ENCODE data around the gene ZRSR2.

Gene ZRSR2

GRCh38 chrX:15815779-15816437 is 25.6 kb downstream of the ZRSR2 start:
- TF ChIP-seq, protein P1, sequence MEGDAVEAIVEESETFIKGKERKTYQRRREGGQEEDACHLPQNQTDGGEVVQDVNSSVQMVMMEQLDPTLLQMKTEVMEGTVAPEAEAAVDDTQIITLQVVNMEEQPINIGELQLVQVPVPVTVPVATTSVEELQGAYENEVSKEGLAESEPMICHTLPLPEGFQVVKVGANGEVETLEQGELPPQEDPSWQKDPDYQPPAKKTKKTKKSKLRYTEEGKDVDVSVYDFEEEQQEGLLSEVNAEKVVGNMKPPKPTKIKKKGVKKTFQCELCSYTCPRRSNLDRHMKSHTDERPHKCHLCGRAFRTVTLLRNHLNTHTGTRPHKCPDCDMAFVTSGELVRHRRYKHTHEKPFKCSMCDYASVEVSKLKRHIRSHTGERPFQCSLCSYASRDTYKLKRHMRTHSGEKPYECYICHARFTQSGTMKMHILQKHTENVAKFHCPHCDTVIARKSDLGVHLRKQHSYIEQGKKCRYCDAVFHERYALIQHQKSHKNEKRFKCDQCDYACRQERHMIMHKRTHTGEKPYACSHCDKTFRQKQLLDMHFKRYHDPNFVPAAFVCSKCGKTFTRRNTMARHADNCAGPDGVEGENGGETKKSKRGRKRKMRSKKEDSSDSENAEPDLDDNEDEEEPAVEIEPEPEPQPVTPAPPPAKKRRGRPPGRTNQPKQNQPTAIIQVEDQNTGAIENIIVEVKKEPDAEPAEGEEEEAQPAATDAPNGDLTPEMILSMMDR (conservative IDR thresholded peaks at IDR 0.05; ENCODE audit: control insufficient read depth, insufficient read depth, low read depth, low read length), result peak; percentile 18
- H3K4me3 ChIP-seq (ENCODE audit: control insufficient read depth, low read depth, low read length), result no peak overlapping the region
- peak; percentile 14 for DNase-seq (ENCODE audit: low read depth)

- TF ChIP-seq, protein P1 (conservative IDR thresholded peaks at IDR 0.05; ENCODE audit: control insufficient read depth, insufficient read depth, low read depth, low read length), result no peak
- H3K4me3 ChIP-seq (ENCODE audit: control insufficient read depth, low read depth, low read length), result no peak overlapping the region
- DNase-seq (ENCODE audit: low read depth), result no peak
These were observed 26.1 kb downstream of the ZRSR2 start for GRCh38 chrX:15816438-15816809.

DNA sequence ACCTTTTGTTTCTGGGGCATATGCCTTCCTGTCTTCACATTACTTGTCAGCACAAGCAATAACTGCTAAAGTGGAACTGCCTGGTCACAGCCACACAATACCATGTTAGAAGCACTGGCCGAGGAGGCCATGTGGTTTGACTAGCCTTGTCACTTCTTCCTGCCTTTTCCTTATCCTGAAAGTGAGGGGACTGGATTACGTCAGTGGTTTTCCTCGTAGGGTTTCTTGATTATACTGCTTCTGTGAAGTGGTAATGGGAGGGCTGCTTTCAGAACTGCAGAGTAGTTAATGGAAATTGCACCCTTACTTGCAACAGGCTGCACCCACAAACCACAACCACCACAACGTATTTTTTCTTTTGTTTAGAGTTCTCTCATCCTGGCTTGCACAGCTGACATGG is 26.6 kb downstream of the ZRSR2 start:
- TF ChIP-seq, protein P1 (conservative IDR thresholded peaks at IDR 0.05; ENCODE audit: control insufficient read depth, insufficient read depth, low read depth, low read length), result no peak
- no peak for DNase-seq (ENCODE audit: low read depth)
- H3K4me3 ChIP-seq (ENCODE audit: control insufficient read depth, low read depth, low read length), result no peak overlapping the region

DNA sequence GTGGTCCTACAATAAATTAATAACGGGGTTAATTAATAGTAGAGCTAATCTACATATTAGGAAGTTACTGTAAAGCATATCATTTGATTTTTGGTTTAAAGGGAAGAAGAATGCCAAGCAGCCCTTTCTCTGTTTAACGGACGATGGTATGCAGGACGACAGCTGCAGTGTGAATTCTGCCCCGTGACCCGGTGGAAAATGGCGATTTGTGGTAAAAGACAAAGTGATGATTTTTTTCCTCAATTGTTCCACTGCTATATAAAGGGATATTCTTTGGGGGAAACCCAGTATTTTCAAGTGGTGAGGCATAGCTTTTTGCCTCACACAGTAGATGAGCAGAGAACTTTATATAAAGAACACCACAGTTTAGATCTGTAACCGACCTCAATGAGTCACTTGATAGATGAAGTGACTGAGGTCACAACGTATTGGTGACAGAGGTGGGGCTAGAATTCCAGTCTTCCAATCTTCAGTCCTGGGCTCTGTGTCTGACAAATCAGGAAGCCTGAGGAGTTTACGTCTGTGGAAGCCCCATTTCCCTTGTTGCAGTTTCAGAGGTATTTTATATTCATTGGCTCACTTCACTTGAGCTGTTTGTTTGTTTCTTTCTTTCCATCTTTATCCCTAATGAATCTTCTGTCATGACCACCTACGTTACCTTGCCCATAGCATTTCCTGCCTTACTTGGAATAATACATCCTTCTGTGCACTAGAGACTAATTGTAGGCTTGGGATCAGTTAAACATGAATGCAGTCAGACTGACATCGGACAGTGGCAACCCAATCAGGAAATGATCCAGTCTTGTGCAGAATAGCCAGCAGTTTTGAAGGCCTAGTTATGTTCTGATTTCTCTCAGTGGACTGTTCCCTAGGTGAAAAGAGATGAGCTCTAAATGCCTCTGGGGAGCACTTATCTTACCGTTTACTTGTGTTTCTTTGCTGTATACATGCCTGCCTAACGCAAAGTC is 30.1 kb downstream of the ZRSR2 start:
- DNase-seq (ENCODE audit: low read depth), result peak; percentile 15
- H3K4me3 ChIP-seq (ENCODE audit: control insufficient read depth, low read depth, low read length), result no peak overlapping the region
- TF ChIP-seq, protein P1 (conservative IDR thresholded peaks at IDR 0.05; ENCODE audit: control insufficient read depth, insufficient read depth, low read depth, low read length), result no peak

GRCh38 chrX:15822922-15823321 is 32.6 kb downstream of the ZRSR2 start:
- no peak overlapping the region for H3K4me3 ChIP-seq (ENCODE audit: control insufficient read depth, low read depth, low read length)
- TF ChIP-seq, protein P1 (conservative IDR thresholded peaks at IDR 0.05; ENCODE audit: control insufficient read depth, insufficient read depth, low read depth, low read length), result no peak
- no peak for DNase-seq (ENCODE audit: low read depth)

DNA sequence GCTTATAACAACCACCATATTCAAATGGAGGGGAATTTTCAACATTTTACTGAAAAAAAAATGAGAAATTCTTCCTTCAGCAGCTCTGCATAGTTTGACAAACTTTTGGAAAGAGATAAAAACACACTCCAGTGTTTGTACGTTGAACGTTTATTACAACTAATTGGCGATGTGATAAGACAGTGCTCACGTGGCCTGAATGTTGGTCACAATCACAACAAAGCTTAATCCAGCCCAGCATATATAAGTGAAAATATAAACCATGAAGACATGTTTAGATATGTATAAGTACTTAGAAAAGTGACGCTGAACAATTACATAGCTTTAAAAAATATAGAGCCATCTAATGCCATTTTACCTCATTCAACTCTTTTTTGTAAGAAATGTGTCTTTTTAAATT is 35.7 kb downstream of the ZRSR2 start:
- TF ChIP-seq, protein P1 (conservative IDR thresholded peaks at IDR 0.05; ENCODE audit: control insufficient read depth, insufficient read depth, low read depth, low read length), result no peak
- H3K4me3 ChIP-seq (ENCODE audit: control insufficient read depth, low read depth, low read length), result no peak overlapping the region
- no peak for DNase-seq (ENCODE audit: low read depth)

Data from fibroblast of mammary gland (primary cell).